Measurements from ENCODE around the gene ANK2.

DNA sequence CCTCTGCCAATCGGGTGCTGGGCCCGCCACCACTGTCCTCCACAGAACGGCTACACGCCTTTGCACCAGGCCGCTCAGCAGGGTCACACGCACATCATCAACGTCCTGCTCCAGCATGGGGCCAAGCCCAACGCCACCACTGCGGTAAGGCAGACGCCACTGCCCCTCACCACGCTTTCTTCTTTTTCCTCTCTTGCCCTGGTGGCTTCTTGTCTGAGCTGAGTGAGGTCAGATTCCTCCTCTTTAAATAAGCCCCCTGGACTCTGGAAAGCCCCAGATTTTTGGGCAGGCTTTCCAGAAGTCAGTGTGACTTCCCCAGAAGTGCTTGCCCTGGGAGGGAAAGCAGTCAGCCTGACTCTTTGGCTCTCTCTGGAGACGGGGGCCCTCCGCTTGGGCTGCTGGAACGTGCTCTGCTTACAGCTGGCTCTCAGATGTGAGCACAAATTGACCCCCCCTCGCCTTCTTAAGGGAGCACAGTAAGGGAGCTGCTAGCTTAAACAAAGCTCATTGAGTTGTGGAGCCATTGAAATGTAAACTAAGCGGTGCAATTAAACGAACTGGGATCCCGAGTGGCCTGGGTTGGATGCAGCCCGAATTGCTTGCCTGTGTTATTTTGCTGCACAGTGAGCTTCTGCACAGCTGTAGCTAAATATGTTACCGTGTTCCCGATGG, 243.1 kb downstream of the ANK2 start:
- TF ChIP-seq SP1 (IDR thresholded peaks at IDR 0.05) (no peak), RXRA (IDR thresholded peaks at IDR 0.05) (no peak), JUND (IDR thresholded peaks at IDR 0.05) (no peak)
- TF ChIP-seq, protein P1, sequence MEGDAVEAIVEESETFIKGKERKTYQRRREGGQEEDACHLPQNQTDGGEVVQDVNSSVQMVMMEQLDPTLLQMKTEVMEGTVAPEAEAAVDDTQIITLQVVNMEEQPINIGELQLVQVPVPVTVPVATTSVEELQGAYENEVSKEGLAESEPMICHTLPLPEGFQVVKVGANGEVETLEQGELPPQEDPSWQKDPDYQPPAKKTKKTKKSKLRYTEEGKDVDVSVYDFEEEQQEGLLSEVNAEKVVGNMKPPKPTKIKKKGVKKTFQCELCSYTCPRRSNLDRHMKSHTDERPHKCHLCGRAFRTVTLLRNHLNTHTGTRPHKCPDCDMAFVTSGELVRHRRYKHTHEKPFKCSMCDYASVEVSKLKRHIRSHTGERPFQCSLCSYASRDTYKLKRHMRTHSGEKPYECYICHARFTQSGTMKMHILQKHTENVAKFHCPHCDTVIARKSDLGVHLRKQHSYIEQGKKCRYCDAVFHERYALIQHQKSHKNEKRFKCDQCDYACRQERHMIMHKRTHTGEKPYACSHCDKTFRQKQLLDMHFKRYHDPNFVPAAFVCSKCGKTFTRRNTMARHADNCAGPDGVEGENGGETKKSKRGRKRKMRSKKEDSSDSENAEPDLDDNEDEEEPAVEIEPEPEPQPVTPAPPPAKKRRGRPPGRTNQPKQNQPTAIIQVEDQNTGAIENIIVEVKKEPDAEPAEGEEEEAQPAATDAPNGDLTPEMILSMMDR (IDR thresholded peaks at IDR 0.05; ENCODE audit: low read depth, low read length, missing input control) = no peak
- TF ChIP-seq, protein P2, sequence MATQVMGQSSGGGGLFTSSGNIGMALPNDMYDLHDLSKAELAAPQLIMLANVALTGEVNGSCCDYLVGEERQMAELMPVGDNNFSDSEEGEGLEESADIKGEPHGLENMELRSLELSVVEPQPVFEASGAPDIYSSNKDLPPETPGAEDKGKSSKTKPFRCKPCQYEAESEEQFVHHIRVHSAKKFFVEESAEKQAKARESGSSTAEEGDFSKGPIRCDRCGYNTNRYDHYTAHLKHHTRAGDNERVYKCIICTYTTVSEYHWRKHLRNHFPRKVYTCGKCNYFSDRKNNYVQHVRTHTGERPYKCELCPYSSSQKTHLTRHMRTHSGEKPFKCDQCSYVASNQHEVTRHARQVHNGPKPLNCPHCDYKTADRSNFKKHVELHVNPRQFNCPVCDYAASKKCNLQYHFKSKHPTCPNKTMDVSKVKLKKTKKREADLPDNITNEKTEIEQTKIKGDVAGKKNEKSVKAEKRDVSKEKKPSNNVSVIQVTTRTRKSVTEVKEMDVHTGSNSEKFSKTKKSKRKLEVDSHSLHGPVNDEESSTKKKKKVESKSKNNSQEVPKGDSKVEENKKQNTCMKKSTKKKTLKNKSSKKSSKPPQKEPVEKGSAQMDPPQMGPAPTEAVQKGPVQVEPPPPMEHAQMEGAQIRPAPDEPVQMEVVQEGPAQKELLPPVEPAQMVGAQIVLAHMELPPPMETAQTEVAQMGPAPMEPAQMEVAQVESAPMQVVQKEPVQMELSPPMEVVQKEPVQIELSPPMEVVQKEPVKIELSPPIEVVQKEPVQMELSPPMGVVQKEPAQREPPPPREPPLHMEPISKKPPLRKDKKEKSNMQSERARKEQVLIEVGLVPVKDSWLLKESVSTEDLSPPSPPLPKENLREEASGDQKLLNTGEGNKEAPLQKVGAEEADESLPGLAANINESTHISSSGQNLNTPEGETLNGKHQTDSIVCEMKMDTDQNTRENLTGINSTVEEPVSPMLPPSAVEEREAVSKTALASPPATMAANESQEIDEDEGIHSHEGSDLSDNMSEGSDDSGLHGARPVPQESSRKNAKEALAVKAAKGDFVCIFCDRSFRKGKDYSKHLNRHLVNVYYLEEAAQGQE (IDR thresholded peaks at IDR 0.05) = no peak

All from liver (tissue), 3 donors.